H1 (cell line): ENCODE results near the gene FOXP4. TPM values are rescaled to one million over a fixed set of nuclear protein-coding genes. Genes with fewer than 3 reads are reported as not detected.

Source experiments
- CBX5 ChIP-seq: fragments of 300-800, 300-1000 bp; sonication (generic); IDR thresholded peaks from 2 replicates; pipeline ENCODE4 v1.7.1; 2016; ENCODE audit warnings: antibody characterized with exemption, low read length, low read depth
- CTBP2 ChIP-seq: IDR thresholded peaks from 2 replicates; pipeline ENCODE4 v1.7.0; 2011; ENCODE audit warnings: borderline replicate concordance, mild to moderate bottlenecking, moderate library complexity, mixed read lengths, low read length; ENCODE audit not compliant: insufficient read depth, insufficient read length
- EGR1 ChIP-seq: IDR thresholded peaks from 2 replicates; pipeline ENCODE4 v1.6.1; 2011; ENCODE audit warnings: low read depth, low read length, borderline replicate concordance
- EP300 ChIP-seq, 2 experiments: IDR thresholded peaks; 1 replicate in 1 of 2; 2 replicates in 1 of 2; pipeline ENCODE4 v1.6.1; 2011 to 2012; ENCODE audit warnings: low read depth in 2 of 2, low read length in 2 of 2, mild to moderate bottlenecking in 2 of 2, borderline replicate concordance in 1 of 2, inconsistent platforms in 1 of 2, moderate library complexity in 1 of 2
- MAX ChIP-seq: IDR thresholded peaks from 2 replicates; pipeline ENCODE4 v1.6.1; 2012; ENCODE audit warnings: inconsistent platforms
- RNF2 ChIP-seq: fragments of 200-900, 300-1000 bp; sonication (generic); IDR thresholded peaks from 2 replicates; pipeline ENCODE4 v1.7.1; 2016; ENCODE audit warnings: borderline replicate concordance, low read depth, mild to moderate bottlenecking, antibody characterized with exemption, low read length; ENCODE audit not compliant: poor library complexity, severe bottlenecking; ENCODE audit errors: missing control alignments
- polyA plus RNA-seq, 7 experiments: library from polyadenylated mRNA; depleted of rRNA in 3 of 7; stranded (reverse) in 5 of 7; unstranded in 2 of 7; fragments of >200 nt in 5 of 7; fragments of 200-250 nt in 2 of 7; gene quantifications; 1 replicate in 5 of 7; 2 replicates in 1 of 7; 4 replicates in 1 of 7; pipeline versions ENCODE4 v1.2.1 to v1.2.3, GENCODE V29; 2011 to 2013; ENCODE audit warnings: missing spikeins in 2 of 7, mixed read lengths in 2 of 7
- total RNA-seq: library from RNA; stranded (reverse); fragmentation: NEBNext Ultra II Directional; extraction: Animal tissue kit (Norgen Biotek cat#: 25700); gene quantifications from 2 replicates; pipeline ENCODE4 v1.2.1, GENCODE V29; 2021

The FOXP4 gene
- total and polyA plus RNA-seq, 2 of the 8 experiments (the other 6 are each of a cell fraction or from before 2014, with no cell fraction given) = 4.8 to 13.3 TPM

DNA sequence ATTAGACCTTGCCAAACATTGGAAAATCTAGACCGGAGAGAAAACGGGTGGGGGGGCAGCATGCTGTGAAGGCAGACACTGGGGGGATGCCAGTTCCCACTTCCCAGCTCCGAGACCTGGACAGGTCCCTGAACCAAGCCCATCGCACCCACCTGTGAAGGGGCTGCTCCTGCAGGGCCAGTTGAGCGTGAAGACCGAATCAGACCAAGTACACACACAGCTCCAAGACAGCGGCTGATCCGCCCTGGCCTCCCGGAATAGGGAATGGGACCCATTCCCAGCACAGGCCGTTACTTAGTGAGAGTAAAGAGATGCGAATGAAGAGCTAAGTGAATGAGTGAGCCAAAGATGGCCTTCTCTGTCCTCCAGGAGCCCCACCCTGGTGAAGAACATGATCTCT lies 50.6 kb downstream of the FOXP4 start (continued):
- TF ChIP-seq EP300 (IDR thresholded peaks at IDR 0.05; ENCODE audit: borderline replicate concordance in 1 of 2, low read depth in 2 of 2, low read length in 2 of 2) = no peak
- TF ChIP-seq CBX5 = no peak
- no peak for TF ChIP-seq RNF2
- TF ChIP-seq CTBP2 = no peak
- TF ChIP-seq MAX = no peak
- TF ChIP-seq EGR1 = no peak
